GM19099 (cell line): ENCODE results near the gene ZNF138.

ENCODE experiments used
- POLR2A ChIP-seq: IDR thresholded peaks from 3 replicates; pipeline ENCODE4 v1.6.1; 2011; ENCODE audit warnings: low read depth; ENCODE audit not compliant: insufficient read length; ENCODE audit errors: extremely low read depth

The ZNF138 gene

DNA sequence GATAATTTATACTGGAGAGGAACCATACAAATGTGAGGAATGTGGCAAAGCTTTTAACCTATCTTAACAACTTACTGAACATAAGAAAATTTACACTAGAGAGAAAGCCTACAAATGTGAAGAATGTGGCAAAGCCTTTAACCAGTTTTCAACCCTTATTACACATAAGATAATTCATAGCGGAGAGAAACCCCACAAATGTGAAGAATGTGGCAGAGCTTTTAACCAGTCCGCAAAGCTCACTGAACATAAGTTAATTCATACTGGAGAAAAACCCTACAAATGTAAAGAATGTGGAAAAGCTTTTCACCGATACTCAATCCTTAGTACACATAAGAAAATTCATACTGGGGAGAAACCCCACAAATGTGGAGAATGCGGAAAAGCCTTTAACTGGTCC, 37.9 kb downstream of the ZNF138 start:
- TF ChIP-seq POLR2A, result no peak

DNA sequence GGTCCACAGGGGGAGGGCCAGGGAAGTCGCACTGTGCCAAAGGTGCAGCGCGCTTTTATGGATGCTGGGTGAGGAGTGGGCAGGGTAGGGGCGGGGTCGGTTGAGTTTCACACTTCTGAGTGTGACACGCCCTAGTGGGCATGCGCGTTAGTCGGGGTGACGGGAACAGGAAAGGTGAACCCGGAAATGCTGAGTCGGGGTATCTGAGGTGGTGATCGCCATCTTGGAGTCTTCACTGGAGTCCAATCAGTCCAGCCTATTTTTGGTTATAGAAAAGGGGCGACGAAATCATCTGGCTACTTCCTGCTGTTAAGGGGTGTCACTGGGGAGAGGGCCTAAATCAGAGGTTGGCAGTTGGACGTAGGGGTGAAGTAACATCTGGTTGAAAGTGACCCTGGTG, 40.8 kb downstream of the ZNF138 start:
- no peak for TF ChIP-seq POLR2A

DNA sequence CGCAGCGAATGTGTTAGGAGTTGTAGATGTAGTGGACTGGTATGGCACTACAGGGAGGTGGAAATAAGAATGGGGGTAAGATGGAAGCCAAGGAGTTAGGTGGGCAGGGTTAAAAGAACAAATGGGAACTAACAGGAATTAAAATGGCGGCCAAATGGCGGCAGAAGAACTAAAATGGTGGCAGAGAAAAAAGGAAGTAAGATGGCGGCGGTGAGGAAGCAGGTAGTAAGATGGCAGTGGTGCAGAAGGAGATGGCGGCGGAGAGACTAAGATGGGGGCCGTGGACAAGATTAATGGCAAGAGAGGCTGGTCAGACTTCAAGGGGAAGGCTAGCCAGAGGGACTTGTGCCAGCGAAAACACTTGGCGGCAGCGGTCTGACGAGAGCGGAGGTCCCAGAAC, 44.5 kb downstream of the ZNF138 start:
- no peak for TF ChIP-seq POLR2A

- TF ChIP-seq POLR2A, result no peak
These were observed 45.7 kb downstream of the ZNF138 start for GRCh38 chr7:64839910-64840309.

GRCh38 chr7:64849250-64849923, 55.2 kb downstream of the ZNF138 start:
- TF ChIP-seq POLR2A, result no peak

GRCh38 chr7:64849924-64850499, 55.8 kb downstream of the ZNF138 start:
- TF ChIP-seq POLR2A, result no peak

DNA sequence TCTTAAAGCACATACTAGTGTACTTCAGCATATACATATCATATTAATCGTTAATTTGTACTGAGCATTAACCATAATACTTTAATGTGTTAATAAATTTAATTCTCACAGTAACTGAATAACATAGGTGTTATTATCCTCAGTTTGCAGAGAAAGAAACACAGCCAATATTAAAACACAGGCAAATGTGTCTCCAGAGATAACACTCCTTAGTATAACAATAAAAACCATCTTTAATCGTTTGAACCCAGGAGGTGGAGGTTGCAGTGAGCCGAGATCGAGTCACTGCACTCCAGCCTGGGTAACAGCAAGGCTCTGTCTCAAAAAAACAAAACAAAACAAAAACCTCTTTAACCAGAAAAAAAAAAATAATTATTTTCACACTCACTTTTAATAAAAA, 59.5 kb downstream of the ZNF138 start:
- TF ChIP-seq POLR2A, result no peak

DNA sequence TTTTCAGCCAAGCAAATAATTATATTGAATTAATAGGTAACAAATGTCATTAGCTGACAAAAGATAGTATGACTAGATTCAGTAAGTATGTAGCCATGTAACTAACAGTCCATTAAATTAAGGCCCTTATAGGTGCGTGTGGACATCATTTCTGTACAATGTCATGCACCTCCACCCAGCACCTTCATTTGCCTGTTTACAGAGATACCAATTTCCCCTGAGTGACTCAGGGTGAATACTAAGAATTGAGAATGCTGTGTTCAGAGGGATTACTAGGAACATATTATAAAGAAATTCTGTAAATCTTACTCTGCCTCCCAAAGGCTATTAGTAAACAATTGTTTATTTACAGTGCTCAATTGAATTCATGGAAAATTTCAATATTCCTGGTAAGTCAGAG, 60.7 kb downstream of the ZNF138 start:
- TF ChIP-seq POLR2A, result no peak

GRCh38 chr7:64863021-64863420, 68.8 kb downstream of the ZNF138 start:
- TF ChIP-seq POLR2A, result no peak

DNA sequence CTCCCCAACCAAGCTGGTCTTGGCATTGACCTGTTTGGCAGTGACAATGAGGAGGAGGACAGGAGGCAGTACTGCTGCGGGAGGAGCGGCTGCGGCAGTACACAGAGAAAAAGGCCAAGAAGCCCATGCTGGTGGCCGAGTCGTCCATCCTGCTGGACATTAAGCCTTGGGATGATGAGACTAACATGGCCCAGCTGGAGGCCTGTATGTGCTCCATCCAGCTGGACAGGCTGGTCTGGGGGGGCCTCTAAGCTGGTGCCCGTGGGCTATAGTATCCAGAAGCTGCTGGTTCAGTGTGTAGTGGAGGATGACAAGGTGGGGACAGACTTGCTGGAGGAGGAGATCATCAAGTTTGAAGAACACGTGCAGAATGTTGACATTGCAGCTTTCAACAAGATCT, 69.7 kb downstream of the ZNF138 start:
- no peak for TF ChIP-seq POLR2A

DNA sequence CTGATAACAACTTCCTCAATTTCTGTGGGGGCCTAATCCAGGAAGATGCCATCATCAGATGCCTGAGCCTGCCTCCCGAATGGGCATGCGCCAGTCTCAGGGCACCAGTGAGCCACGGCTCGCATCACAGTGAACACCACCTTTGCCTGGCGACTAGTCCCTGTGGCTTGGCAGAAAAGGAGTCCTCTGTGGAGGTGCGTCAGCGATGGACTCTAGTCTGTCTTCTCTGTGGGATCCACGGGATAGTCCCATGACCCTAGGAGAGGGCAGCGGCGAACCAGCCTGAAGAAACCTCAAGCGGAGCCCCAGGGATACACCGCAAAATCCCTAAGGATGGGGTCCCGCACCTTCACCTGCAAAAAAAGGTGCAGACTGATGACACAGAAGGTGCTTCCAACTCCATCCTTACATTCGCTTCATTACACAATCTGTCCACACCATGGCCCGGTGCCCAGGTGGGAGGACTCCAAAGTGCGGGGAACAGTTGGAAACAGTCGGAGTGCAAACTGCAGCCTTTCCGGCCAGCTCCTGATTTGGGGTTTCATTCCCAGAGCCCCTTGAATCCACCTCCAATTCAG, 73.7 kb downstream of the ZNF138 start:
- no peak for TF ChIP-seq POLR2A

- TF ChIP-seq POLR2A, result no peak
These were observed 74.3 kb downstream of the ZNF138 start for GRCh38 chr7:64868499-64868898.

DNA sequence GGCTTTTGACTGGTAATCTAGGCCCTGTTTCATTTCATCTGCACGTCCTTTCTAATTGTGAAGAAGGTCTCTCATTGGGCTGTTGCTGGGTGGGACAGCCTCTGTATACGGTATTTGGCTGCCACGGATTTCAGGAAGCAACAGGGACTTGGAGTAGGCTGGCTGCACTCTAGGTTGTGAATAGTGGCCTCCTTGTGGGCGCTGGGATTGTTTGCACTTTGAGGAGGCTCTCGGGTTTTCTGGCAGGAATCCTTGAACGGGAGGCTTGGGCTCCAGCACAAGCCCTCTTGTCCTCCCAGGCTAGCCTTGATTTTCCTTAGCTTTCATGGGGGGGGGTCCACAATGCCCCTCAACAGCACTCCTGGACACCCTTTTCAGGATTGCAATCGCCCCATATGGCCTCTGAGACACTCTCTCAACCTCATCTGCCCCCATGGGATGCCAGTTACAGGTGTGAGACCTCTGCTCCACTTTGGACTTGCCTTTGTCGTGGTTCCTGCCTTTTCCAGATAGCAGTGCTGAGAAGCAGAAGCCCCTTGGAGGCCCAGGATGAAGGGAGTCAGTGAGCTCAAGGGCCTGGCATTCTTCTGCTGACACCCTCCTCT, 75.0 kb downstream of the ZNF138 start:
- no peak for TF ChIP-seq POLR2A

DNA sequence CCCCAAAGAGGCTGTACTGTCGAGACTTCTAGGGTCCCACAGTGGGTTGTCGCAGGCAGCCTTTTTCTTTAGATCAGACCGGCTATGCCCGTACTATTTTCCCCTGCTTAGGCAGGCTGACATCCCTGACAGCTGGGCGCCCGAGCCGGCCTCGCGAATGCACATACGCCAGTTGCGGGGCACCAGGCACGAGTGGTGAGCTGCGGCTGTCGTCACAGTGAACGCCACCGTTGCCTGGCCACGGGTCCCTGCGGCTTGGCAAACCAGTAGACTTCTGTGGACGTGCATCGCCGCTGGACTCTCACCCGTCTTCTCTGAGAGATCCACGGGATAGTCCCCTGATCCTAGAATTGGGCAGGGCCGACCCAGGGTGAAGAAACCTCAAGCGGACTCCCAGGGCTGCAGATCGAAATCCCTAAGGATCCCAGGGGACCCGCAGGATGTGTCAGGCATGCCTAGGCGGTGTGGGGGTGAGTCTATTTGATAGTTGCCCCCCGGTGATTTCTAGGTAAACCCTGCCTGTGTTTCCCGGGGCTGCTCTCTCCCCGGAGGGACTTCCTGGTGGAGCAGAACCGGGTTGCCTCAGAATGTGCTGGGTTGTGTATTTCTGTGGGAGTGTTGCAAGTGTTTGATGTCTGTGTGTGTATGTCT, 75.8 kb downstream of the ZNF138 start:
- no peak for TF ChIP-seq POLR2A

DNA sequence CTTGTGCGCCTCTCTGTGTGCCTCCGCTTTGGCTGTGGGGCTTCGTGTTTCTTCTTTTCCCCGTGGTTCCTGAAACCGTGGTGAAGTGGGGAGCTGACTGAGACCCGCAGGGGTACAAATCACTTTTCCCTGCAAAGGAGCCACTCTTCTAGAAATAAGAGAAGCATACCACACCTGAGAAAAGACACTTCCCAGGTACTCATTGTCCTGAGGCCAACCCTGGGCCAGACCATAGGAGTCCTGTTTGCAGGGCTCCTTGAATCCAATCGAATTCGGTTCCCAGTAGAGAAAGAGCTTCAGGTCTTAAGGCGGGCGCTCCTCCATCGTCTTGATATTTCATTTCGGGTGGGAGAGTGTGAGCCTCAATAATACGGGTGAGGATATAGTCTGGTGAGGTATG, 76.4 kb downstream of the ZNF138 start:
- no peak for TF ChIP-seq POLR2A

DNA sequence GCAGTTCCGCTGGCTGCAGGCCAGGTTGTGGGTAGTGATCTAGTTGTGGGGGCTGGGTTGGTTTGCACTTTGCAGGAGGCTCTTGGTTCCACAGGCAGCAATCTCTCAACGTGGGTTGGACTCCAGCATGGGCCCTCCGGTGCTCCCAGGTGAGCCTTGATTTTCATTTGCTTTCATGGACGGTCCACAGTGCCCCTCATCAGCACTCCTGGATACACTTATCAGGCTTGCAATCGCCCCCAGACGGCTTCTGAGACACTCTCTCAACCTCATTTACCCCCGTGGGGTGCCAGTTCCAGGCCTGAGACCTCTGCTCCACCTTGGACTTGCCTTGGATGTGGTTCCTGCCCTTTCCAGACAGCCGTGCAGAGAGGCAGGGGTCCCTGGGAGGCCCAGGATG, 77.5 kb downstream of the ZNF138 start:
- no peak for TF ChIP-seq POLR2A

GRCh38 chr7:64872351-64873154, 78.3 kb downstream of the ZNF138 start:
- no peak for TF ChIP-seq POLR2A
